K562 (cell line): ENCODE results near the gene SUSD3. TPM values are rescaled to one million over a fixed set of nuclear protein-coding genes. Genes with fewer than 3 reads are reported as not detected.

Experiments used
- ATAC-seq: fragments of 200-7000 bp; cut with Tn5 transposase; 3 replicates; pipeline ENCODE4 v1.9.1; 2020; ENCODE audit warnings: moderate library complexity
- BruUV-seq: library from RNA; stranded (reverse); fragments of 400-500 nt; replicated peaks from 2 replicates; lab custom pipeline; 2021; lab: Mats Ljungman, UMichigan
- CTCF ChIA-PET: fragments of 300-600 bp; formaldehyde crosslinking; extraction: SDS; loops from one replicate; lab custom pipeline; 2021; ENCODE audit warnings: low intra/inter-chr PET ratio; lab: Yijun Ruan, JAX
- POLR2A ChIA-PET: fragments of 300-600, 350-650 bp; sonication (Branson Sonifier 250); formaldehyde crosslinking; extraction: SDS; loops from one replicate; lab custom pipeline; 2021; ENCODE audit warnings: antibody characterized with exemption, inconsistent platforms; lab: Yijun Ruan, JAX
- DNase-seq, 4 experiments: peaks; one replicate each; pipeline versions ENCODE4 v3.0.0 to v3.0.0-alpha.2; 2011 to 2018; ENCODE audit warnings: low spot score in 3 of 4, mixed read lengths in 3 of 4; ENCODE audit errors: extremely low read depth in 1 of 4
- FAIRE-seq: peaks from 2 replicates; lab custom pipeline; 2011; peaks lifted over from hg19 to GRCh38; lab: Jason Lieb, UNC
- H2AFZ ChIP-seq: 2 replicates; pipeline ENCODE4 v1.6.0; 2011; ENCODE audit warnings: low read depth, low read length, control low read depth, inconsistent platforms
- H3K27ac ChIP-seq: fragments of 200-600 bp; 3 replicates; pipeline ENCODE4 v1.8.0; 2011; ENCODE audit warnings: low read depth, mild to moderate bottlenecking, control low read depth, inconsistent platforms, low read length, moderate library complexity, mixed read lengths; ENCODE audit errors: extremely low read depth
- H3K27me3 ChIP-seq, 2 experiments: fragments of 300-600 bp in 1 of 2; 2 replicates in 1 of 2; 3 replicates in 1 of 2; pipeline versions ENCODE4 v1.6.0 to v1.8.0; 2011; ENCODE audit warnings: inconsistent platforms in 2 of 2, low read length in 2 of 2, mild to moderate bottlenecking in 1 of 2, mixed read lengths in 1 of 2, moderate library complexity in 1 of 2; ENCODE audit not compliant: control insufficient read depth in 2 of 2, insufficient read depth in 2 of 2
- H3K36me3 ChIP-seq: fragments of 300-600 bp; 3 replicates; pipeline ENCODE4 v1.8.0; 2011; ENCODE audit warnings: mild to moderate bottlenecking, low read length, inconsistent platforms; ENCODE audit not compliant: control insufficient read depth, insufficient read depth
- H3K4me1 ChIP-seq, 2 experiments: fragments of 200-600 bp in 1 of 2; replicated peaks in 1 of 2; 2 replicates in 1 of 2; 3 replicates in 1 of 2; pipeline versions ENCODE4 v1.5.1 to v1.8.0; 2011; ENCODE audit warnings: inconsistent platforms in 2 of 2, low read length in 2 of 2, mild to moderate bottlenecking in 1 of 2, mixed read lengths in 1 of 2, moderate library complexity in 1 of 2; ENCODE audit not compliant: control insufficient read depth in 2 of 2, insufficient read depth in 2 of 2
- H3K4me2 ChIP-seq: 2 replicates; pipeline ENCODE4 v1.6.1; 2011; ENCODE audit warnings: low read length, control low read depth, inconsistent platforms, mixed read lengths; ENCODE audit not compliant: insufficient read depth
- H3K4me3 ChIP-seq: fragments of 200-600 bp; sonication (generic), shearing (Covaris generic); 2 replicates; pipeline ENCODE4 v1.5.1; 2016; ENCODE audit warnings: control low read depth, inconsistent platforms
- H3K79me2 ChIP-seq: fragments of 200-600 bp; 3 replicates; pipeline ENCODE4 v1.8.0; 2011; ENCODE audit warnings: low read length, inconsistent platforms; ENCODE audit not compliant: control insufficient read depth, insufficient read depth
- H3K9ac ChIP-seq, 2 experiments: 2 replicates each; pipeline versions ENCODE4 v1.6.0 to v1.6.1; 2011; ENCODE audit warnings: low read depth in 2 of 2, low read length in 2 of 2, control low read depth in 1 of 2, inconsistent platforms in 1 of 2, mild to moderate bottlenecking in 1 of 2, mixed read lengths in 1 of 2; ENCODE audit not compliant: insufficient read depth in 1 of 2
- H3K9me1 ChIP-seq: one replicate; pipeline ENCODE4 v1.6.0; 2011; ENCODE audit warnings: inconsistent platforms, mild to moderate bottlenecking, low read length, moderate library complexity; ENCODE audit not compliant: control insufficient read depth, insufficient read depth
- H3K9me3 ChIP-seq: replicated peaks from 2 replicates; pipeline ENCODE4 v1.5.1; 2011; ENCODE audit warnings: low read depth, low read length, inconsistent platforms; ENCODE audit not compliant: control insufficient read depth, insufficient read depth
- H4K20me1 ChIP-seq: replicated peaks from 2 replicates; pipeline ENCODE4 v1.6.1; 2011; ENCODE audit warnings: low read length, inconsistent platforms, mixed read lengths; ENCODE audit not compliant: control insufficient read depth, insufficient read depth
- EZH2 ChIP-seq: IDR thresholded peaks from 2 replicates; pipeline ENCODE4 v1.6.1; 2012; ENCODE audit warnings: low read depth, mild to moderate bottlenecking, inconsistent platforms, low read length, borderline replicate concordance
- KDM2B ChIP-seq: fragments of 250-450 bp; sonication (Bioruptor Pico); IDR thresholded peaks from 2 replicates; pipeline ENCODE4 v1.8.0; 2021; ENCODE audit warnings: mild to moderate bottlenecking, moderate library complexity
- PTRF ChIP-seq: fragments of 450-650 bp; IDR thresholded peaks from 2 replicates; pipeline ENCODE4 v1.6.1; 2016; ENCODE audit warnings: mild to moderate bottlenecking, missing genetic modification characterization, missing compliant biosample characterization
- THRAP3 ChIP-seq: fragments of 450-650 bp; IDR thresholded peaks from 2 replicates; pipeline ENCODE4 v1.6.1; 2016; ENCODE audit warnings: mild to moderate bottlenecking, inconsistent platforms, borderline replicate concordance
- ZKSCAN3 ChIP-seq: fragments of 250-450 bp; sonication (Bioruptor Pico); IDR thresholded peaks from 2 replicates; pipeline ENCODE4 v1.4.0; 2020
- ZNF639 ChIP-seq, 2 experiments: fragments of 200-800 bp in 1 of 2; sonication (Bioruptor generic) in 1 of 2; sonication (generic) in 1 of 2; formaldehyde crosslinking in 1 of 2; IDR thresholded peaks in 1 of 2; conservative IDR thresholded peaks in 1 of 2; 2 replicates each; pipeline versions ENCODE4 v1.5.0 to v1.6.1; 2016 to 2020; ENCODE audit warnings: missing compliant biosample characterization in 1 of 2, missing genetic modification characterization in 1 of 2, missing genetic modification reagents in 1 of 2
- ZNF766 ChIP-seq: fragments of 200-800 bp; sonication (Bioruptor generic); conservative IDR thresholded peaks from 2 replicates; pipeline ENCODE4 v1.6.1; 2016; ENCODE audit warnings: missing genetic modification characterization, missing compliant biosample characterization
- WGBS: fragments of 100-300 bp; shearing (Covaris generic); methylation state at CpG from one replicate; pipeline ENCODE4 v1.1.6; 2016; ENCODE audit warnings: low coverage, mixed read lengths; ENCODE audit not compliant: insufficient coverage; ENCODE audit errors: missing lambda C conversion rate; 5-methylcytosine and 5-hydroxymethylcytosine counted together
- in situ Hi-C: fragments of 300-500 bp; cut with MboI; formaldehyde crosslinking; loops from 4 replicates; pipeline ENCODE4 v1.15.0; 2018; ENCODE audit warnings: inconsistent platforms, mixed read lengths
- intact Hi-C: fragments of 100-400 bp; cut with micrococcal nuclease; formaldehyde crosslinking; loops from 2 replicates; pipeline ENCODE4 v1.14.2; 2022
- polyA plus RNA-seq, 8 experiments: library from polyadenylated mRNA; depleted of rRNA in 4 of 8; stranded (reverse) in 5 of 8; unstranded in 3 of 8; fragments of >200 nt; fragmentation: Nextera tagmentation in 2 of 8; fragmentation: Illumina TruSeq in 1 of 8; extraction: Ambion mirVana in 2 of 8; extraction: Trizol in 1 of 8; gene quantifications; 2 replicates each; pipeline versions ENCODE4 v1.2.1 to v1.2.3, GENCODE V29; 2011 to 2014; ENCODE audit warnings: inconsistent platforms in 1 of 8, missing spikeins in 1 of 8
- total RNA-seq, 7 experiments: library from RNA; depleted of rRNA in 6 of 7; stranded (reverse); fragments of >200 nt in 6 of 7; fragmentation: Illumina TruSeq in 2 of 7; extraction: Trizol in 2 of 7; gene quantifications; 2 replicates each; pipeline versions ENCODE4 v1.2.1 to v1.2.3, GENCODE V29; 2011 to 2021; ENCODE audit warnings: low replicate concordance in 1 of 7
- TF ChIP-seq, protein P1 (sequence below): fragments of 250-450 bp; sonication (Bioruptor Pico); IDR thresholded peaks from 2 replicates; pipeline ENCODE4 v1.4.0; 2020
- TF ChIP-seq, protein P2 (sequence below): fragments of 450-650 bp; formaldehyde crosslinking; IDR thresholded peaks from 2 replicates; pipeline ENCODE4 v1.4.0; 2020; ENCODE audit warnings: mild to moderate bottlenecking, mixed read lengths

Gene SUSD3
- total and polyA plus RNA-seq, 9 of the 15 experiments (the other 6 are each of a cell fraction or from before 2014, with no cell fraction given) = 1.3 to 21.7 (median 11.4) TPM

- FAIRE-seq (no peak), ATAC-seq (no peak), DNase-seq (no peak)
- intact Hi-C loops = no loop called here
- Histone ChIP-seq H3K27ac (no peak overlapping the region), H3K4me2 (no peak overlapping the region), H3K9me1 (no peaks in the 10 kb centered on the region), H3K79me2 (no peaks in the 10 kb centered on the region), H3K9me3 (no peaks in the 10 kb centered on the region; the same call in 1 of the 2 replicates), H3K9ac (no peak overlapping the region), H3K4me1 (peaks cover 13 to 26% of the 10 kb centered on the region in 2 experiments), H3K36me3 (peaks cover 6% of the 10 kb centered on the region; the same call in 1 of the 3 replicates), H3K4me3 (no peak overlapping the region), H3K27me3 (no peaks in the 10 kb centered on the region), H2AFZ (no peak overlapping the region), H4K20me1 (no peaks in the 10 kb centered on the region)
- 69% methylated on average over 11 of the region's 12 CpGs for WGBS
- in situ Hi-C loops = no loop called here
- BruUV-seq = no TSS peak
- TF ChIP-seq PTRF (tag) = no peak
- TF ChIP-seq THRAP3 = no peak
- TF ChIP-seq ZNF766 (CRISPR knock-in tag) = no peak
- TF ChIP-seq ZKSCAN3 (CRISPR knock-in tag) = no peak
- TF ChIP-seq EZH2 = no peak
- TF ChIP-seq, protein P1, sequence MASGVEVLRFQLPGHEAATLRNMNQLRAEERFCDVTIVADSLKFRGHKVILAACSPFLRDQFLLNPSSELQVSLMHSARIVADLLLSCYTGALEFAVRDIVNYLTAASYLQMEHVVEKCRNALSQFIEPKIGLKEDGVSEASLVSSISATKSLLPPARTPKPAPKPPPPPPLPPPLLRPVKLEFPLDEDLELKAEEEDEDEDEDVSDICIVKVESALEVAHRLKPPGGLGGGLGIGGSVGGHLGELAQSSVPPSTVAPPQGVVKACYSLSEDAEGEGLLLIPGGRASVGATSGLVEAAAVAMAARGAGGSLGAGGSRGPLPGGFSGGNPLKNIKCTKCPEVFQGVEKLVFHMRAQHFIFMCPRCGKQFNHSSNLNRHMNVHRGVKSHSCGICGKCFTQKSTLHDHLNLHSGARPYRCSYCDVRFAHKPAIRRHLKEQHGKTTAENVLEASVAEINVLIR (CRISPR knock-in tag) = no peak
- no peak for TF ChIP-seq ZNF639 (CRISPR knock-in tag; conservative IDR thresholded peaks at IDR 0.05 in 1 of 2, IDR thresholded peaks at IDR 0.05 in 1 of 2)
- TF ChIP-seq KDM2B (CRISPR knock-in tag) = no peak
- TF ChIP-seq, protein P2, sequence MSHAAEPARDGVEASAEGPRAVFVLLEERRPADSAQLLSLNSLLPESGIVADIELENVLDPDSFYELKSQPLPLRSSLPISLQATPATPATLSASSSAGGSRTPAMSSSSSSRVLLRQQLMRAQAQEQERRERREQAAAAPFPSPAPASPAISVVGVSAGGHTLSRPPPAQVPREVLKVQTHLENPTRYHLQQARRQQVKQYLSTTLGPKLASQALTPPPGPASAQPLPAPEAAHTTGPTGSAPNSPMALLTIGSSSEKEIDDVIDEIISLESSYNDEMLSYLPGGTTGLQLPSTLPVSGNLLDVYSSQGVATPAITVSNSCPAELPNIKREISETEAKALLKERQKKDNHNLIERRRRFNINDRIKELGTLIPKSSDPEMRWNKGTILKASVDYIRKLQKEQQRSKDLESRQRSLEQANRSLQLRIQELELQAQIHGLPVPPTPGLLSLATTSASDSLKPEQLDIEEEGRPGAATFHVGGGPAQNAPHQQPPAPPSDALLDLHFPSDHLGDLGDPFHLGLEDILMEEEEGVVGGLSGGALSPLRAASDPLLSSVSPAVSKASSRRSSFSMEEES (CRISPR knock-in tag) = no peak
- CTCF ChIA-PET = no interaction called here
- POLR2A ChIA-PET = interaction anchor here (0.6 kb wide), 1 partner anchor 28 kb away, joined by 3 read pairs; no protein-coding TSS in a partner anchor
These were observed 31.0 kb downstream of the SUSD3 start for GRCh38 chr9:93089481-93089991.
